NCI-H2107 (cell line): ENCODE data around the gene MAP7D3.
"Not testable (repeated sequence)": the region's sequence is repeated elsewhere in the genome, so short reads cannot be mapped to it uniquely, and the experiment has no call there.

Experiments used
- DNase-seq: peaks from one replicate; lab custom pipeline; 2025; lab: John Stamatoyannopoulos, UW

MAP7D3 gene

DNA sequence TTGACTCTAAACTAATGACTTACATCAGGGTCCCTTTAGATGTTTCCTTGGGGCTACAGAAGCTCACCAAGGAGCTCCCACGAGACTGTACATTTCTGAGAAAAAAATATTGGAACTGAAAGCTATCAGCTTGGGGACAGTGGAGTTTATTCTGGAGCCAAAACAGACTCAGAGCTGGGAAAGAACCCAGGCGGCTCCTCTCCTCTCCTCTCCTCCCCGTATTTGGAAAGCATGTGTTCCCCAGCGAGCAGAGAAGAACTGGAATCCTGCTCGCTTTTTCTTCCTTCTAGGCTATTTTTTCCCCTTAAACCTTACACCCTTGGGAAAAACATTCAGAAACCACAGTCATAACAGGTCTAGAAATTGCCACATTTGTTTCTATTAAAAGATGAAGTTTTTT lies 4.3 kb upstream of the MAP7D3 start:
- no peak for DNase-seq

DNA sequence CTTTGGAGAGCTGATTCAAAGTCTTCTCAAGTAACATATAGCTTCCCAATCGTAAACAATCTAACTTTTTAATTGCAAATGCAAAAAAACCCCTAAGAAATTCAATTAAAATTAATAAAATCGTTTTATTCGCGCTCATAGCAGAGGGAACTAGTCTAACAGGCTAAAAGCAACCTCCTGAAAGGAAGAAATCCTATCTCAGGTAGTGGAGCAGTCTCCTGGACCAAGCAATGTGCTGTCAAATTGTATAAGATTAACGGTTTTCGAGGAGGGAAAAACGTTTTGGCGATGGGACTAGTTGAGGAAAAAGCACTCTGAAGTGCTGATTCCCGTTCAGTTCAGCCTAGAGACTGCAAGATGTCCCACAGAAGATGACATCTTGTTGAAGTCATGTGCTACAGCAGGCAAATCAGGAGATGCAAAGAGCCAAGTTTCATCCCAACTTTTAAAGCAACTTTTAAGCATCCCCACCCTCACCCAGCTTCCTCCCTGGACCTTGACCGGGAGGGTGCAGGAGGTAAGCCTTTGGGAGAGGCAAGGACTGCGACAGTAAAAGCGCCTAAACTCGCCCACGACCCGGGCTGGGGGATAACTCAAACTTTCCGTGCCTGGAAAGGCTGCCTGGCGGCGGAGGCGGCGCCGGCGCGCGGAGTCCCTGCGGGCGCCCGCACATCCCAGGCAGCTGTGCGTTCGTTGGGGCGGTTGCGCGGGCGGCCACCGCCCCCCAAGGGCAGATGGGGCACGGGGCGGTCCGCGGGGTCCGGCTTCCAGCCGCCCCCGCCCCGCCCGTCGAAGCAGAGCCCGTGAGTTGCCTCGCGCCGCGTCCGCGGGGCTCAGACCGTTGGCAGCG lies 784 bp downstream of the MAP7D3 start:
- no peak for DNase-seq

DNA sequence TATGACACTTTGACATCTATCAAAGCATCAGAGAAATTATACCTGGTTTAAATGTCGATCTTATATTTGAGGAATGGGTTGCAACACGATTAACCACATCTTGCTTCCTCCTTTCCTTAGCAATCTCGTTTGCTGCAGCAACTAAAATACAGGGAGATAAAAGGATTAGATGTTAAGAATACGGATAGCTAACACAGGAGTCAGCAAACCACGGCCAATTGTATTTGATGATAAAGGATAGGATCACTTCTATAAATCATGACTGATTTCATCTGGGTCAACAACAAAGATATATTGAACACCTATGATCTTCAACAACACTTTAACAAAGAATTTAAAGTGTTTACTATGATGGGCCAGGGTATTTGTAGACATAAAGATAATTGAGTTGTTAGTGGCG lies 5.0 kb downstream of the MAP7D3 start:
- DNase-seq, result no peak

- DNase-seq, result not testable (repeated sequence)
Measured at GRCh38 chrX:136237849-136238248, 13.4 kb downstream of the MAP7D3 start.

- no peak for DNase-seq
Measured at GRCh38 chrX:136237074-136237473, 14.1 kb downstream of the MAP7D3 start.

- DNase-seq, result no peak
Measured at GRCh38 chrX:136228839-136229207, 22.4 kb downstream of the MAP7D3 start.

DNA sequence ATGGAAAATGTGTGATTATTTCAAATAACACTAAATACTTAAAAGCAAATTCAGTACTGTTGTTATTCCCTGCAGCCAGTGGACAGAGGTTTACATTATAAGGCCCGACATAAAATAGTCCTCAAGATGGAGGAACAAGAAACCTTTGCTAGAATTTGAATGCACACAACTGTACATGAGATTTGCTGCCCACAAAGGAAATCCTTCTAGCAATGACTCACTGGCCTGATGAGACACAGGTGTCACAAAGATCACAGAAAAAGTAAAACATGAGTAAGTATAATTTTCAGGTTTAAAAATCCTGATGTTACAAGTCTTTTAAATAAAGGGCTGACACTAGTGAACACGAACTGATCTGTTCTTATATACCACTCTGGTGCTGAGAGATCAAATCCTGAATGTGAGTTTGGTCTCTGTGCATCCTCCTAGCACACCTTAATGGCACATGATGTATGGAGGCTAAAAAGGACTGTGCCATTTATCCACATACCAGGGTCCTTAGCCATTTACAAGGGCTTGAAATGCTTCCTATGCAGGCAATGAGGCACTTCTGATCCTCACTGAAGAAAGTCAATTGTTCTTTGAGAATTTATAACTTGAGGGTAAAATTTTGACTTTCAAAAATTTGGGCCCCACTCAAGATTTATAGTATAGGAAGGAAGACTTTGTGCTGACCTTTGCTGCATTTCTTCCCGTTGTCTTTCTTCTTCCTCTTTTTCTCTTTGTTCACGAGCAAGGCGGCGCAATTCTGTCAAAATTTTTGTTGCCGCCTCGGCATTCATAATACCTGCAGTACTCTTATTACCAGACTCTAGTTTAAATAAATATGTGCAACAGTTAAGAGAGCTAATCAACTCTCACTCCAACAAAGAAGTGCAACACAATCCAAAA lies 23.0 kb downstream of the MAP7D3 start:
- DNase-seq, result no peak

DNA sequence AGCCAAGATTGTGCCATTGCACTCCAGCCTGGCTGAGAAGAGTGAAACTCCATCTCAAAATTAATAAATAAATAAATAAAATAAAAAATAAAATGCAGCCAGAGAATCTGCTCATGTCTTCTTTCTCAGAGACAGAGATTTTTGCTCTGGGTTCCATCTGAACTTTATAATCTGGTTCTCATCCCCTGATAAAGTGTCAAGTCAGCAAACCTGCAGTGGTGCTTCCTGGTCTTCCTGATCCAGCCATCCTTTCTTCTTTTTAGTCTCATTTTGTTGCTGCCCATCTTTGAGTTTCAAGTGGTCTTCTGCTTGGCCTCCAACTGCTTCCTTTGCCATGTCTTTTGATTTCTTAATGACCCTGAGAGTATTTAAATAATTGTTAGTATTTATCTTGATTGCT lies 24.1 kb downstream of the MAP7D3 start:
- DNase-seq, result no peak

- no peak for DNase-seq
Measured at GRCh38 chrX:136221851-136222513, 29.2 kb downstream of the MAP7D3 start.

GRCh38 chrX:136220951-136221350 lies 30.2 kb downstream of the MAP7D3 start:
- no peak for DNase-seq

- DNase-seq, result no peak
Measured at GRCh38 chrX:136220540-136220939, 30.7 kb downstream of the MAP7D3 start.

GRCh38 chrX:136219893-136220292 lies 31.3 kb downstream of the MAP7D3 start:
- DNase-seq, result no peak

DNA sequence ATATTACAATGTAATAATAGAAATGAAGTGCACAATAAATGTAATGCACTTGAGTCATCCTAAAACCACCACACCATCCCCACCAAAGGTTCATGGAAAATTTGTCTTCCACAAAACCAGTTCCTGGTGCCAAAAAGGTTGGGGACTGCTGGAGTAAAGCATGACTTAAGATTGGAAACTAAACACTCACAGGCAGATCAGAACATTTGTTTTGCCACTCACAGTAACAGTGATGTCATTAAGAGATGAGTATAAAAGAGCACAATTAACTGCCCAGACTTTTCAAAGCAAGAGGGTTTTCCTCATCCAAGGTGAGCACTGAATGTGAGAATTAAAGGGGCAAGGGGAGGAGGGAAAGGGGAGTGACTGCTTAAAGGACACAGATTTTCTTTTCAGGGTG lies 35.6 kb downstream of the MAP7D3 start:
- DNase-seq, result no peak

GRCh38 chrX:136214551-136214950 lies 36.6 kb downstream of the MAP7D3 start:
- DNase-seq, result no peak

- no peak for DNase-seq
Measured at GRCh38 chrX:136212557-136213111, 38.6 kb downstream of the MAP7D3 start.

GRCh38 chrX:136211766-136212556 lies 39.2 kb downstream of the MAP7D3 start:
- DNase-seq, result no peak

- no peak for DNase-seq
Measured at GRCh38 chrX:136210806-136211205, 40.4 kb downstream of the MAP7D3 start.

GRCh38 chrX:136210243-136210642 lies 41.0 kb downstream of the MAP7D3 start:
- DNase-seq, result no peak

DNA sequence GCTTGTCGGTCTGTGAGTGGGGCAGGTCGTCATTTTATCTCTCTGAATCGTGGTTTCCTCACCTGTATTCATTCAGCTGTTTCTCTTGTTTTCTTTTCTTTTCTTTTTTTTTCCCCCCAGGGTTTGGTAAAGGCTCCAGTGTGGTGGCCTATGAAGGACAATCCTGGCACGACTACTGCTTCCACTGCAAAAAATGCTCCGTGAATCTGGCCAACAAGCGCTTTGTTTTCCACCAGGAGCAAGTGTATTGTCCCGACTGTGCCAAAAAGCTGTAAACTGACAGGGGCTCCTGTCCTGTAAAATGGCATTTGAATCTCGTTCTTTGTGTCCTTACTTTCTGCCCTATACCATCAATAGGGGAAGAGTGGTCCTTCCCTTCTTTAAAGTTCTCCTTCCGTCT lies 41.4 kb downstream of the MAP7D3 start:
- no peak for DNase-seq

DNA sequence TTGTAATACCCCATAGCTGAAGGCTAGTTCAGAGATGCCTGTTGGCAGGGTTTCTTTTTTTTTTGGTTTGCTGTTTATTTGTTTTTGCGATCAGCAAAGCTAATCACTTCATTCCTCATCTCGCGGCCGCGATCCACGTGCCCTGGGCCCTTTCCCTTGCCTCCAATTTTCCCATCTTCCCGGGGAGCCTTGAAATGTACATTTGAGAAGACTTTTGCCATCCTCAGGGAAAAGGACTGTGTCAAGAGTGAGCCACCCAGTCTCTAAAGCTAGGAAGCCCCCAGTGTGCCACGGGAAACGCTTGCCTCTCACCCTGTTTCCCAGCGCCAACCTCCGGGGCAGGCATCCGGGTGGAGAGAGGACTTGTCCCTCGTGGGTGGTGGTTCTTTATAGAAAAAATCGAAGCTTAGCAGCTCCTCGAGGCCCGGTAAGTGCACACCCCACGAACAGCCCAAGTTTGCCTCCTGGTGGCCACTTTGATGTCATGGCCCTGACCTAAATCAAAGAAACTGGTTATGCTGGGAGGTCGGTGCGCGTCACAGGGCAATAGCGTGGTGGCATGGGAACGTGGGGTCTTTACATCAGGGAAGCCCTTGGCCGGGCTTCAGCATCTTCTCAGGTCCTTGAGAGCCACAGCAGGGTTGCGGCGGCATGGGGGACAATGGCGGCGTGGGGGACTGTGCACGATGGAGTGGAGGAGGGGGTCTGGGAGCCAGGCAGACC lies 42.0 kb downstream of the MAP7D3 start:
- DNase-seq, result no peak

DNA sequence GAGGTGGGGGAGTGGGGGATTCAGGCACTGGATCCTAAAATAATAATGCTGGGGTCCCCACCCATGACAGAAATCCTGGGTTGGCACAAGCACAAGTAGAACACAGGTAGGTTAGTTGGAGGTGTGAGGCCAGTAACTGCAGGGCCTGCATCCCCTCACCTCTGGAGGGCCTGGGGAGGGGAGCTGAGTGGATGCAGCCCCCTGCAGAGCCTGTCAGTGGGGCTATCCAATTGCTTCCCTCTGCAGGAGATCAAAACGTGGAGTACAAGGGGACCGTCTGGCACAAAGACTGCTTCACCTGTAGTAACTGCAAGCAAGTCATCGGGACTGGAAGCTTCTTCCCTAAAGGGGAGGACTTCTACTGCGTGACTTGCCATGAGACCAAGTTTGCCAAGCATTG lies 43.7 kb downstream of the MAP7D3 start:
- DNase-seq, result no peak
